Measurements from ENCODE around the gene LGALS14. TPM values are rescaled to one million over a fixed set of nuclear protein-coding genes. Genes with fewer than 3 reads are reported as not detected.

LGALS14 gene
- total RNA-seq, 3 donors from 2014 or later, result not detected

DNA sequence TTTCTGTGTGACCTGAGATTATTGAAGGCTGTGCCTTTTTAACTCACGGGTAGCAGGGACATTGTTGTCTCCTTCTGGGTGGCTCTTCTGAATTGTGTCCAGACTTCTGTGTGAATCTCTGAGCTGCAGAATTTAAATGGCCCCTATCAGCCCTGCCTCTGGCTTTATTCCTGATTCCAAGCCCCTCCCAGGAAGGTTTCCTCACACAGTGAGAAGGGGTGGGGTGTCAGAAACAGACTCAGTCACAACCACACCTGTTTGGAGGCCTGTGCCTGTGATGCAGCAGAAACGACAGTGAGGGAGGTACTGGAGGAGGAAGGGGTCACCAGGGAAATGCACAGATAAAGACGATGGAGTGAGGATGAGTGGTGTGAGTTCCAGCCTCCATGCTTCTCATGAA, 33.6 kb downstream of the LGALS14 start, which contains the start of gene CLC:
CLC (minus strand) TSS at position 139 of the 400 bp plus-strand sequence; CDS start at position 62, 77 bp downstream.
- no peak for TF ChIP-seq POLR2AphosphoS5 (IDR thresholded peaks at IDR 0.05)
- no peak for TF ChIP-seq POLR2A (IDR thresholded peaks at IDR 0.05)
- TF ChIP-seq CTCF (IDR thresholded peaks at IDR 0.05), result no peak
- Histone ChIP-seq H3K4me3 (no peak within 1 kb of the TSS), H3K9me3 (no peaks in the 10 kb centered on the region), H3K27me3 (no peaks in the 10 kb centered on the region), H3K27ac (no peak within 1 kb of the TSS), H3K4me1 (no peaks in the 10 kb centered on the region), H3K36me3 (no peaks in the 10 kb centered on the region)
- intact Hi-C loops (cut with DNase I; ENCODE audit: low total_unique reads), result no loop called here
- DNase-seq (ENCODE audit: low spot score in 2 of 2), result no peak

DNA sequence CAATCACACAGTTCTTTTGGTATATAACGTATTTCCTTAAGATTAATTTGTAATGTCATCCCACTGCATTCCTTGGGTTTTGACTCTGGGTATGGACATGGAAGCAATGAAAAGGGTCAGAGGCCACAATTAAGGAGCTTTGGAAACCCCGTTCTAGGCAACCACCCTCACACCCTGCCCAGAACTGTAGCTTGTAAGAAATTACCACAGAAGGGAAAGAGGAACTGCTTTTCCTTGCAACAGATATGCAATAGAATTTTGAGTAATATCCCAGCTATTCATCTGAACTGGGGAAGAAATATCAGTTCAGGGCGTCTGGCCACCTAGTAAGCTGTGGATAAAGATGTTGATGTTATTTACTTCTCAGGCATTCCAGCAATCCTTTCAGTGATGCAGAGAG, 34.5 kb downstream of the LGALS14 start:
- Histone ChIP-seq H3K27me3 (no peaks in the 10 kb centered on the region), H3K36me3 (no peaks in the 10 kb centered on the region), H3K27ac (no peak overlapping the region), H3K4me1 (no peaks in the 10 kb centered on the region), H3K9me3 (no peaks in the 10 kb centered on the region), H3K4me3 (no peak overlapping the region)
- intact Hi-C loops (cut with DNase I; ENCODE audit: low total_unique reads), result no loop called here
- no peak for DNase-seq (ENCODE audit: low spot score in 2 of 2)
- TF ChIP-seq POLR2AphosphoS5 (IDR thresholded peaks at IDR 0.05) (no peak), CTCF (IDR thresholded peaks at IDR 0.05) (no peak), POLR2A (IDR thresholded peaks at IDR 0.05) (no peak)

- H3K4me1 ChIP-seq, result no peaks in the 10 kb centered on the region
- TF ChIP-seq POLR2AphosphoS5 (IDR thresholded peaks at IDR 0.05) (no peak), CTCF (IDR thresholded peaks at IDR 0.05) (no peak), POLR2A (IDR thresholded peaks at IDR 0.05) (no peak)
- H3K36me3 ChIP-seq, result no peaks in the 10 kb centered on the region
These were observed 36.1 kb downstream of the LGALS14 start for GRCh38 chr19:39740395-39740794.

GRCh38 chr19:39745643-39746042, 41.4 kb downstream of the LGALS14 start:
- intact Hi-C loops (cut with DNase I; ENCODE audit: low total_unique reads), result no loop called here
- Histone ChIP-seq H3K36me3 (no peaks in the 10 kb centered on the region), H3K4me1 (no peaks in the 10 kb centered on the region)

More at GRCh38 chr19:39740395-39740794, 36.1 kb downstream of the LGALS14 start:
- no peaks in the 10 kb centered on the region for H3K9me3 ChIP-seq
- no peaks in the 10 kb centered on the region for H3K27me3 ChIP-seq
- no peak overlapping the region for H3K4me3 ChIP-seq
- intact Hi-C loops (cut with DNase I; ENCODE audit: low total_unique reads), result no loop called here
- DNase-seq (ENCODE audit: low spot score in 2 of 2), result no peak
- H3K27ac ChIP-seq, result no peak overlapping the region

More at GRCh38 chr19:39745643-39746042, 41.4 kb downstream of the LGALS14 start:
- Histone ChIP-seq H3K4me3 (no peak overlapping the region), H3K27ac (no peak overlapping the region), H3K27me3 (no peaks in the 10 kb centered on the region), H3K9me3 (no peaks in the 10 kb centered on the region)
- TF ChIP-seq POLR2AphosphoS5 (IDR thresholded peaks at IDR 0.05), result no peak
- no peak for TF ChIP-seq POLR2A (IDR thresholded peaks at IDR 0.05)
- no peak for TF ChIP-seq CTCF (IDR thresholded peaks at IDR 0.05)
- DNase-seq (ENCODE audit: low spot score in 2 of 2), result no peak
